DOHH2 (cell line): ENCODE results near the gene PATZ1.
"Not testable (repeated sequence)": the region's sequence is repeated elsewhere in the genome, so short reads cannot be mapped to it uniquely, and the experiment has no call there.

ENCODE experiments used
- H3F3A ChIP-seq: fragments of 200-600 bp; sonication (generic), shearing (Covaris generic); 2 replicates; pipeline ENCODE4 v1.6.0; 2016; ENCODE audit warnings: antibody characterized with exemption, mild to moderate bottlenecking; ENCODE audit not compliant: control insufficient read depth, insufficient read depth
- H3K27ac ChIP-seq: fragments of 200-600 bp; sonication (generic); 2 replicates; pipeline ENCODE4 v1.5.1; 2014; ENCODE audit warnings: low read depth, mild to moderate bottlenecking, low read length, moderate library complexity
- H3K27me3 ChIP-seq: fragments of 200-600 bp; sonication (generic); 2 replicates; pipeline ENCODE4 v1.6.1; 2014; ENCODE audit warnings: mild to moderate bottlenecking, low read length, mixed read lengths; ENCODE audit not compliant: control insufficient read depth
- H3K36me3 ChIP-seq: fragments of 200-600 bp; sonication (generic); 2 replicates; pipeline ENCODE4 v1.6.1; 2014; ENCODE audit warnings: mild to moderate bottlenecking, low read length, moderate library complexity, mixed read lengths; ENCODE audit not compliant: control insufficient read depth
- H3K4me1 ChIP-seq: fragments of 200-600 bp; sonication (generic); 2 replicates; pipeline ENCODE4 v1.6.1; 2014; ENCODE audit warnings: mild to moderate bottlenecking, low read length, mixed read lengths; ENCODE audit not compliant: control insufficient read depth
- H3K4me2 ChIP-seq: fragments of 200-600 bp; sonication (generic); 2 replicates; pipeline ENCODE4 v1.6.0; 2014; ENCODE audit warnings: mild to moderate bottlenecking, low read length, moderate library complexity
- H3K4me3 ChIP-seq: fragments of 200-600 bp; sonication (generic); 2 replicates; pipeline ENCODE4 v1.5.1; 2014; ENCODE audit warnings: mild to moderate bottlenecking, low read length, mixed read lengths
- H3K79me2 ChIP-seq: fragments of 200-600 bp; sonication (generic); 2 replicates; pipeline ENCODE4 v1.6.1; 2014; ENCODE audit warnings: mild to moderate bottlenecking, low read length, mixed read lengths; ENCODE audit not compliant: control insufficient read depth
- H3K9me2 ChIP-seq: fragments of 200-600 bp; sonication (generic); replicated peaks from 2 replicates; pipeline ENCODE4 v1.6.1; 2014; ENCODE audit warnings: mild to moderate bottlenecking, low read length, mixed read lengths; ENCODE audit not compliant: control insufficient read depth
- H3K9me3 ChIP-seq: fragments of 200-600 bp; sonication (generic); 2 replicates; pipeline ENCODE4 v1.6.1; 2014; ENCODE audit warnings: antibody characterized with exemption, low read length, mixed read lengths; ENCODE audit not compliant: control insufficient read depth, insufficient read depth
- H4K20me1 ChIP-seq: fragments of 200-600 bp; sonication (generic); 2 replicates; pipeline ENCODE4 v1.6.0; 2014; ENCODE audit warnings: low read depth, mild to moderate bottlenecking, antibody characterized with exemption, low read length, moderate library complexity; ENCODE audit not compliant: control insufficient read depth, insufficient read depth
- EZH2phosphoT487 ChIP-seq: fragments of 200-600 bp; sonication (generic); IDR thresholded peaks from 2 replicates; pipeline ENCODE4 v1.6.1; 2017; ENCODE audit warnings: borderline replicate concordance, mild to moderate bottlenecking, antibody characterized with exemption, low read length, moderate library complexity, mixed read lengths
- TF ChIP-seq, protein P1 (sequence below): fragments of 200-600 bp; sonication (generic); IDR thresholded peaks from one replicate; pipeline ENCODE4 v1.5.1; 2014; ENCODE audit warnings: antibody characterized with exemption, mild to moderate bottlenecking, low read depth, low read length; ENCODE audit not compliant: poor library complexity, severe bottlenecking

The PATZ1 gene

DNA sequence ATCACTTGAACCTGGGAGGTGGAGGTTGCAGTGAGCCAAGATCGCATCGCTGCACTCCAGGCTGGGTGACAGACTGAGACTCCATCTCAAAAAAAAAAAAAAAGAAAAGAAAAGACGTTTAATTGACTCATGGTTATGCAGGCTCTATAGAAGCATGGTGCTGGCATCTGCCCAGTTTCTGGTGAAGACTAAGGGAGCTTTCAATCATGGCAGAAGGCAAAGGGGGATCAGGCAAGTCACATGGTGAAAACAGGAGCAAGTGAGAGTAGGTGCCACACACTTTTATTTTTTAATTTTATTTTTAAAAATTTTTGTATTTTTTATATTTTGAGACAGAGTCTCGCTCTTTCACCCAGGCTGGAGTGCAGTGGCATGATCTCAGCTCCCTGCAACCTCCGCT, 8.4 kb upstream of the PATZ1 start:
- TF ChIP-seq, protein P1, sequence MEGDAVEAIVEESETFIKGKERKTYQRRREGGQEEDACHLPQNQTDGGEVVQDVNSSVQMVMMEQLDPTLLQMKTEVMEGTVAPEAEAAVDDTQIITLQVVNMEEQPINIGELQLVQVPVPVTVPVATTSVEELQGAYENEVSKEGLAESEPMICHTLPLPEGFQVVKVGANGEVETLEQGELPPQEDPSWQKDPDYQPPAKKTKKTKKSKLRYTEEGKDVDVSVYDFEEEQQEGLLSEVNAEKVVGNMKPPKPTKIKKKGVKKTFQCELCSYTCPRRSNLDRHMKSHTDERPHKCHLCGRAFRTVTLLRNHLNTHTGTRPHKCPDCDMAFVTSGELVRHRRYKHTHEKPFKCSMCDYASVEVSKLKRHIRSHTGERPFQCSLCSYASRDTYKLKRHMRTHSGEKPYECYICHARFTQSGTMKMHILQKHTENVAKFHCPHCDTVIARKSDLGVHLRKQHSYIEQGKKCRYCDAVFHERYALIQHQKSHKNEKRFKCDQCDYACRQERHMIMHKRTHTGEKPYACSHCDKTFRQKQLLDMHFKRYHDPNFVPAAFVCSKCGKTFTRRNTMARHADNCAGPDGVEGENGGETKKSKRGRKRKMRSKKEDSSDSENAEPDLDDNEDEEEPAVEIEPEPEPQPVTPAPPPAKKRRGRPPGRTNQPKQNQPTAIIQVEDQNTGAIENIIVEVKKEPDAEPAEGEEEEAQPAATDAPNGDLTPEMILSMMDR, result no peak
- TF ChIP-seq EZH2phosphoT487, result no peak
- no peaks in the 10 kb centered on the region for H4K20me1 ChIP-seq
- no peak overlapping the region for H3K27ac ChIP-seq
- no peak overlapping the region for H3K4me3 ChIP-seq
- H3K79me2 ChIP-seq, result no peaks in the 10 kb centered on the region
- peaks cover 9% of the 10 kb centered on the region for H3F3A ChIP-seq
- no peaks in the 10 kb centered on the region for H3K9me2 ChIP-seq
- no peaks in the 10 kb centered on the region for H3K36me3 ChIP-seq
- peaks cover 8% of the 10 kb centered on the region for H3K27me3 ChIP-seq
- H3K9me3 ChIP-seq, result no peaks in the 10 kb centered on the region
- no peaks in the 10 kb centered on the region; the same call in 1 of the 2 replicates for H3K4me1 ChIP-seq
- no peak overlapping the region for H3K4me2 ChIP-seq

DNA sequence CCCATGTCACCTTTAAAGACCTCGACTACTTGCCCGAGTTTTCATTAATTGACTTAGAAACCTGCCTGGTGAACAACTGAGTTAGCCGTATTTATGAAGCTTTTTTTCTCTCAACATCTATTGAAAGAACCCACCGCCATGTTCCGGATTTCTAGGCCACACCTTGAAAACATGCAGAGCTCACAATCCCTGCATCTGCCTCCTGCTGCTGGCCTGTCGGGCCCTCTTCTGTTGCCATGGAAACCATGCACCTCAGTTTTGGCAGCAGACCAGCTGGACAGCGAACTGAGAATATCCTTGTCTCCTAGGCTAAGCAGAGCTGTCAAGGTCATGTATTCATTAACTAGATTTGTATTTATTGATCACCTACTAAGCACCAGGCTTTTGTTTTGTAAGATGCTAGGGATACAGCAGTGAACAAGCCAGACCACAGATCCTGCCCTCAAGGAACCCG, 4.3 kb upstream of the PATZ1 start:
- H3K4me2 ChIP-seq, result no peak overlapping the region
- TF ChIP-seq, protein P1, result no peak
- no peak for TF ChIP-seq EZH2phosphoT487
- no peak overlapping the region for H3K4me3 ChIP-seq
- no peaks in the 10 kb centered on the region for H3K9me3 ChIP-seq
- H3K9me2 ChIP-seq, result no peaks in the 10 kb centered on the region
- no peak overlapping the region for H3K27ac ChIP-seq
- H3K4me1 ChIP-seq, result peaks cover 10% of the 10 kb centered on the region
- peaks cover 15% of the 10 kb centered on the region for H3F3A ChIP-seq
- H3K79me2 ChIP-seq, result peaks cover 9% of the 10 kb centered on the region
- peaks cover 8% of the 10 kb centered on the region for H3K36me3 ChIP-seq
- no peaks in the 10 kb centered on the region for H3K27me3 ChIP-seq
- no peaks in the 10 kb centered on the region for H4K20me1 ChIP-seq

DNA sequence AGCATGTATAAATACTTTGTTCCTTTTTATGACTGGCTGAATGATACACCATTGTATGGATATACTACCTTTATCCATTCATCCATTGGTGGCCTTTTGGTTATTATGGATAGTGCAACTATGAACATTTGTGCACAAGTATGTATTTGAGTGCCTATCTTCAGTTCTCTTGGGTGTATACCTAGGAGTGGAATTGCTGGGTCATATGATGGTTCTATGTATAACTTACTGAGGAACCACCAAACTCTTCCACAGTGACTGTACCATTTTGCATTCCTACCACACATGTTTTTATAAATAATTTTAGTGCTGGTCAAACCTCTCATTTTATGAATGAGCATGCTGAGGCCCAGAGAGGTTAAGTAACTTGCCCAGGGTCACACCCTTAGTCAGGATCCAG, 3.8 kb upstream of the PATZ1 start:
- Histone ChIP-seq H3K27me3 (no peaks in the 10 kb centered on the region), H3K9me3 (no peaks in the 10 kb centered on the region), H3F3A (peaks cover 15% of the 10 kb centered on the region), H3K4me3 (no peak overlapping the region), H3K9me2 (no peaks in the 10 kb centered on the region), H3K79me2 (peaks cover 14% of the 10 kb centered on the region), H3K36me3 (peaks cover 13% of the 10 kb centered on the region), H3K4me2 (no peak overlapping the region), H3K4me1 (peaks cover 10% of the 10 kb centered on the region), H3K27ac (no peak overlapping the region), H4K20me1 (no peaks in the 10 kb centered on the region)
- no peak for TF ChIP-seq EZH2phosphoT487
- TF ChIP-seq, protein P1, result no peak

DNA sequence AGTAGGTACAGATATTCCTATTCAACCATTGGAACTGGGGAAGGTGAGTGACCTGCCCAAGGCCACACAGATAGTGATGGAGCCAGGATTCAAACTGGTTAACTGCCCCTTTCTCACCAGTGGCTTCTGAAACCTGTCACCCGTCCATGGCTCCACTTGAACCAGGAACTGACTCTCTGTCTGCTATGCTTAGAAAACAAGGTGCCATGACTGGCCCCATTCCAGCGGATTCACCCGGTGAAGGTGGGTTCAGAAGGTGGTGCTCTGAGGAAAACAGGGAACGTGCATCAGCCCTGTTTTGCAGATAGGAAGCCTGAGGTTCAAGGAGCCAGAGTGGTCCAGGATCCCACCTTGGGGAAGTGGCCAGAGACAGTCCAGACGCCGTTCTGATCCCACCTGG, 2.6 kb upstream of the PATZ1 start:
- Histone ChIP-seq H3K4me1 (peaks cover 18% of the 10 kb centered on the region), H3K4me3 (no peak overlapping the region), H3F3A (peaks cover 15% of the 10 kb centered on the region), H3K27ac (no peak overlapping the region), H3K79me2 (peaks cover 26% of the 10 kb centered on the region), H3K4me2 (no peak overlapping the region), H3K9me3 (no peaks in the 10 kb centered on the region), H3K27me3 (no peaks in the 10 kb centered on the region), H4K20me1 (peaks cover 7% of the 10 kb centered on the region), H3K9me2 (no peaks in the 10 kb centered on the region), H3K36me3 (peaks cover 25% of the 10 kb centered on the region)
- TF ChIP-seq EZH2phosphoT487, result no peak
- TF ChIP-seq, protein P1, result no peak

DNA sequence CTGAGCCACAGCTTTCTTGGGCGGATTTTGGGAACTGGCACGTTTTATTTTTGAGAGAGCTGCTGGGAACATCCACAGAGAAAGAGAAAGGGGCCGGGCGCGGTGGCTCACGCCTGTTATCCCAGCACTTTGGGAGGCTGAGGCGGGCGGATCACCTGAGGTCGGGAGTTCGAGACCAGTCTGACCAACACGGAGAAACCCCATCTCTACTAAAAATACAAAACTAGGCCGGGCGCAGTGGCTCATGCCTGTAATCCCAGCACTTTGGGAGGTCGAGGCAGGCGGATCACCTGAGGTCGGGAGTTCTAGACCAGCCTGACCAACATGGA, 1.8 kb upstream of the PATZ1 start:
- H3K27me3 ChIP-seq, H3K9me3 ChIP-seq, H3K9me2 ChIP-seq: not testable (repeated sequence)
- Histone ChIP-seq H3K79me2 (peaks cover 34% of the 10 kb centered on the region), H3K4me3 (peak overlapping the region; percentile 82), H3K27ac (peak overlapping the region; percentile 89), H3F3A (peaks cover 15% of the 10 kb centered on the region), H4K20me1 (peaks cover 15% of the 10 kb centered on the region), H3K36me3 (peaks cover 33% of the 10 kb centered on the region), H3K4me1 (peaks cover 26% of the 10 kb centered on the region), H3K4me2 (peak overlapping the region; percentile 88)
